ENCODE data around the gene SYNJ1. TPM values are rescaled to one million over a fixed set of nuclear protein-coding genes. Genes with fewer than 3 reads are reported as not detected.
"Not testable (repeated sequence)": the region's sequence is repeated elsewhere in the genome, so short reads cannot be mapped to it uniquely, and the experiment has no call there.

The SYNJ1 gene
- 10 to 100 TPM; 20.9 to 22.7 TPM for total RNA-seq
- 22.2 TPM for polyA plus RNA-seq (ENCODE audit: insufficient read depth, low read depth, low replicate concordance)
- long read RNA-seq, donor 1, result 0 reads
- long read RNA-seq, donor 2, result 0 reads

DNA sequence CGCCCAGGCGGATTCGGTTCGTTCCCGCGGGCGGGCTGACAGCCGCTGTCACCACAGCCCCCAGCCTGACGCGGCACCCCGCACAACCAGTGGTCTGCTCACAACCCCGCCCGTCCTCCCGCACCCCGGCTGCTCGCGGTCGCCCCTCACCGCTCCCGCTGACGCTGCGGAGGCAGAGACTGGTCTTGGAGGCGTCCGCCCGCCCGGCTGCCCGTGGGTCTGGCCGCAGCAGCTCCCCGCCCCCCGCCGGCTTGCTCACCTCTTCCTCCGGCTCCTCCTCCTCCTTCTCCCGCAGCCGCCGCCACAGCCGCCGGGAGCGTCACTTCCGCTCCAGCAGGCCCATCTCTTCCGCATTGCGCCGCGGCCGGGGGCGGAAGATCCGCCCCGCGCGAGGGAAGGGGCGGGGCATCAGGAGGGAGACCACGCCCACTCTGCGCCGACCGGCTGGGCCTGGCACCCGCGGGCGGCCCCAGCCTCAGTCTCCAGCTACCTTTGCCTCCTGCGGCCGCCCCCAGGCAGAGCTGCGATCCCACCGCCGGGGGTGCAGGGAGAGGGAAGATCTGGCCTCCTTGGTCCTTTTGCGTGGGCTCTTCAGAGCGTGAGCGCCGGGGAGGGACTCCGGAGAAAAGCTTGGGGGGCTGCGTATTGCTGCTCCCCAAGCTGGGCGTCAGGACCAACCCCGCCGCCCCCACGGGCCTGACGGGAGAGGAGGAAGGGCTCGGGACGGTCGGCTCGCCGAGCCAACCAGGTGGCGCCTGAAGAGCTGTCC lies at the start of gene SYNJ1:
TSS of gene SYNJ1 (minus strand) at position 327 of the 769 bp plus-strand sequence. CDS start 1,118 bp downstream, outside the sequence.
- H3K4me3 ChIP-seq, result peak within 1 kb of the TSS; percentile 73 to 99
- TF ChIP-seq CTCF (IDR thresholded peaks at IDR 0.05) (peak in 1 of 3 experiments; percentile 7), POLR2A (IDR thresholded peaks at IDR 0.05) (peak; percentile 58)
- DNase-seq, result peak; percentile 95
- peak within 1 kb of the TSS; percentile 85 to 89 for H3K27ac ChIP-seq
- H3K9me3 ChIP-seq, result no peaks in the 10 kb centered on the region
- intact Hi-C loops (cut with DNase I; ENCODE audit: low total_unique reads), result no loop called here
- WGBS, 2 donors, result 1 to 2% methylated on average over 27 to 77 of the region's 79 CpGs
- H3K27me3 ChIP-seq, result no peaks in the 10 kb centered on the region
- H3K4me1 ChIP-seq, result no peaks in the 10 kb centered on the region
- H3K36me3 ChIP-seq (ENCODE audit: low read depth, missing control alignments), result no peaks in the 10 kb centered on the region

GRCh38 chr21:32777269-32777668 lies 49.5 kb upstream of the SYNJ1 start:
- peaks cover 8% of the 10 kb centered on the region for H3K4me1 ChIP-seq
- WGBS, 2 donors, result 89 to 95% methylated on average over 1 of the region's 1 CpG
- intact Hi-C loops (cut with DNase I; ENCODE audit: low total_unique reads), result no loop called here

DNA sequence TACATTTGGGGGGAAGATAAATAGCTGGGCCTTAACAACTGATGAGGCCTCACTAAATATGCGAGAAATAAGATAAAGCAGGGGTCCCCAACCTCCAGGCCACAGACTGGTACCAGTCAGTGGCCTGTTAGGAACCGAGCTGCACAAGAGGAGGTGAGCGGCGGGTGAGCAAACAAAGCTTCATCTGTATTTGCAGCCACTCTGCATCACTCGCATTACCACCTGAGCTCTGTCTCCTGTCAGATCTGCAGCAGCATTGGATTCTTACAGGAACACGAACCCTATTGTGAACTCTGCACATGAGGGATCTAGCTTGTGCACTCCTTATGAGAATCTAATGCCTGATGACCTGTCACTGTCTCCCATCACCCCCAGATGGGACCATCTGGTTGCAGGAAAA lies 48.9 kb upstream of the SYNJ1 start:
- DNase-seq, result no peak
- Histone ChIP-seq H3K27ac (no peak overlapping the region), H3K27me3 (no peaks in the 10 kb centered on the region), H3K4me3 (no peak overlapping the region), H3K9me3 (no peaks in the 10 kb centered on the region), H3K4me1 (peaks cover 8% of the 10 kb centered on the region), H3K36me3 (ENCODE audit: low read depth, missing control alignments) (no peaks in the 10 kb centered on the region)
- 92 to 95% methylated on average over 6 of the region's 6 CpGs for WGBS, 2 donors
- no peak for TF ChIP-seq POLR2A (IDR thresholded peaks at IDR 0.05)
- no peak for TF ChIP-seq CTCF (IDR thresholded peaks at IDR 0.05)
- intact Hi-C loops (cut with DNase I; ENCODE audit: low total_unique reads), result no loop called here

More at GRCh38 chr21:32777269-32777668, 49.5 kb upstream of the SYNJ1 start:
- DNase-seq, result no peak
- H3K27ac ChIP-seq, result no peak overlapping the region
- H3K4me3 ChIP-seq, result no peak overlapping the region
- no peaks in the 10 kb centered on the region for H3K27me3 ChIP-seq
- TF ChIP-seq POLR2A (IDR thresholded peaks at IDR 0.05), result no peak
- H3K36me3 ChIP-seq (ENCODE audit: low read depth, missing control alignments), result no peaks in the 10 kb centered on the region
- no peaks in the 10 kb centered on the region for H3K9me3 ChIP-seq

DNA sequence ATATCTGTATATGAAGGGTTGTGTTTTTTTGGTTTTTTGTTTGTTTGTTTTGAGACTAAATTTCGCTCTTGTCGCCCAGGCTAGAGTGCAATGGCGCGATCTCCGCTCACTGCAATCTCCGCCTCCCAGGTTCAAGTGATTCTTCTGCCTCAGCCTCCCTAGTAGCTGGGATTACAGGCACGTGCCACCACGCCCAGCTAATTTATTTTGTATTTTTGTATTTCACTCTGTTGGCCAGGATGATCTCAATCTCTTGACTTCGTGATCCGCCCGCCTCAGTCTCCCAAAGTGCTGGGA lies 45.2 kb upstream of the SYNJ1 start:
- intact Hi-C loops (cut with DNase I; ENCODE audit: low total_unique reads), result not testable (repeated sequence)
- H3K4me3 ChIP-seq, result peak overlapping the region in 1 of 2 donors; percentile 67

DNA sequence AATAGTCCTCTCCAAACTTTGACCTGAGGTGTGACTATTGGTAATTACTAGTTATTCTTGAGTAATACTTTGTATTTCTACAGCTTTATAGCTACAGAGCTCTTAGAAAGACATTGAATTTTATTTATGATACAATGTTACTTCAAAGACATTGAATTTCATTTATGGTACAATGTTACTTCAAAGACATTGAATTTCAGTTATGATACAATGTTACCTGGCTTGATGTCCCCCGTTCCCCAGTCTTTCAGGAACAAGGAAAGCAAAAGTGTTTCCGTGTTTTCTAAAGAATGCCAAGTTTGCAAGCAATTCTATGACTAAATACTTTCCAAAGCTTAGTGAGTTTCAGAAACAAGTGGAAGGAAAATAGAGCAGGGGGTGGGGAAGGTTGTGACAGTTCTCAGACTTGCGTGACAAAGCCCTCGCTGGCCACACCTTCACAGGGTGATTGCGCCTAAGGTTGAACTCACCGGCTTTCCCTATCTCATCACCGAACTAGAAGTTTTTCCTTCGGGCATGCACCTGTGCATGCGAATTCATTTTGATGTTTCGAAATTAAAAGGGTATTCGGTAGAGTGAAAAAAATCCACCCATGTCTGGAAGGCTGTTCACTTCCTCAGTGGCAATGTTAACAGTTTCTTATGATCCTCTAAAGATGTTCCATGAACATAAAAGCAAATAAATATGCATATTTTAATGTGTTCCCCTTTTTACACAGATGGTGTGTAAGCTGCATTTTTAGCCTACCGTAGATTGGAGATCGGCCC lies 44.7 kb upstream of the SYNJ1 start:
- no peak for TF ChIP-seq POLR2A (IDR thresholded peaks at IDR 0.05)
- TF ChIP-seq CTCF (IDR thresholded peaks at IDR 0.05), result no peak
- Histone ChIP-seq H3K27me3 (no peaks in the 10 kb centered on the region), H3K36me3 (ENCODE audit: low read depth, missing control alignments) (no peaks in the 10 kb centered on the region), H3K4me3 (peak overlapping the region; percentile 67 to 84), H3K9me3 (no peaks in the 10 kb centered on the region), H3K27ac (peak overlapping the region; percentile 64 to 83), H3K4me1 (peaks cover 9% of the 10 kb centered on the region)
- WGBS, 2 donors, result 21 to 22% methylated on average over 13 of the region's 13 CpGs
- intact Hi-C loops (cut with DNase I; ENCODE audit: low total_unique reads), result no loop called here
- peak; percentile 24 for DNase-seq

More for the DNA sequence above, 45.2 kb upstream of the SYNJ1 start:
- not testable (repeated sequence) for H3K27me3 ChIP-seq; H3K4me1 ChIP-seq; H3K36me3 ChIP-seq (ENCODE audit: low read depth, missing control alignments); H3K9me3 ChIP-seq; H3K27ac ChIP-seq; DNase-seq
- 73 to 88% methylated on average over 11 of the region's 11 CpGs for WGBS, 2 donors
